NOMO-1 treated with dmso at 0.1 percent for 144 hours (cell line): Measurements from ENCODE around the gene CALD1.

Source experiments
- DNase-seq: peaks from one replicate; lab custom pipeline; 2025; ENCODE audit not compliant: unreplicated experiment; lab: John Stamatoyannopoulos, UW

Gene CALD1

GRCh38 chr7:134856091-134856490, 76.7 kb downstream of the CALD1 start:
- no peak for DNase-seq

- no peak for DNase-seq
These were observed 77.3 kb downstream of the CALD1 start for GRCh38 chr7:134856691-134857090.

GRCh38 chr7:134857958-134858357, 78.5 kb downstream of the CALD1 start:
- no peak for DNase-seq

- no peak for DNase-seq
These were observed 80.3 kb downstream of the CALD1 start for GRCh38 chr7:134859783-134860182.

- no peak for DNase-seq
These were observed 85.8 kb downstream of the CALD1 start for GRCh38 chr7:134865001-134865845.

GRCh38 chr7:134866617-134867016, 87.2 kb downstream of the CALD1 start:
- DNase-seq: no peak

GRCh38 chr7:134870156-134870555, 90.7 kb downstream of the CALD1 start:
- no peak for DNase-seq

- no peak for DNase-seq
These were observed 91.3 kb downstream of the CALD1 start for GRCh38 chr7:134870781-134871180.

- DNase-seq: no peak
These were observed 93.8 kb downstream of the CALD1 start for GRCh38 chr7:134873253-134873652.

- no peak for DNase-seq
These were observed 95.0 kb downstream of the CALD1 start for GRCh38 chr7:134874407-134874806.

- no peak for DNase-seq
These were observed 96.4 kb downstream of the CALD1 start for GRCh38 chr7:134875867-134876266.

- DNase-seq: no peak
These were observed 99.4 kb downstream of the CALD1 start for GRCh38 chr7:134878746-134879357.

GRCh38 chr7:134879815-134880475, 100.5 kb downstream of the CALD1 start:
- no peak for DNase-seq

GRCh38 chr7:134882481-134882880, 103.0 kb downstream of the CALD1 start:
- no peak for DNase-seq

GRCh38 chr7:134885967-134886352, 106.5 kb downstream of the CALD1 start:
- peak; percentile 16 for DNase-seq

GRCh38 chr7:134886353-134887057, 107.1 kb downstream of the CALD1 start:
- DNase-seq: no peak

- DNase-seq: no peak
These were observed 108.1 kb downstream of the CALD1 start for GRCh38 chr7:134887523-134887922.

GRCh38 chr7:134888141-134888740, 108.8 kb downstream of the CALD1 start:
- DNase-seq: no peak

- DNase-seq: no peak
These were observed 111.1 kb downstream of the CALD1 start for GRCh38 chr7:134890246-134891240.

GRCh38 chr7:134891262-134891695, 111.8 kb downstream of the CALD1 start:
- no peak for DNase-seq
